WTC11 (cell line): Measurements from ENCODE around the gene SORCS1.

Experiments used
- FOXJ3 ChIP-seq: sonication (generic); formaldehyde crosslinking; IDR thresholded peaks from 2 replicates; pipeline ENCODE4 v1.9.0; 2021; ENCODE audit warnings: missing genetic modification reagents, mild to moderate bottlenecking, borderline replicate concordance
- MXD4 ChIP-seq: fragments of 250-450 bp; sonication (Bioruptor Pico); IDR thresholded peaks from 2 replicates; pipeline ENCODE4 v1.8.0; 2021; ENCODE audit warnings: mild to moderate bottlenecking, moderate library complexity, borderline replicate concordance
- NFYB ChIP-seq: sonication (generic); formaldehyde crosslinking; conservative IDR thresholded peaks from 2 replicates; pipeline ENCODE4 v1.8.0; 2022; ENCODE audit warnings: low read depth, missing genetic modification reagents
- TCF7 ChIP-seq: sonication (generic); formaldehyde crosslinking; IDR thresholded peaks from 2 replicates; pipeline ENCODE4 v1.8.0; 2022; ENCODE audit warnings: mild to moderate bottlenecking, low read depth, missing genetic modification reagents, moderate library complexity
- TF ChIP-seq, protein P1 (sequence below): fragments of 200-600 bp; IDR thresholded peaks from 2 replicates; pipeline ENCODE4 v1.8.0; 2022; ENCODE audit warnings: antibody characterized with exemption

DNA sequence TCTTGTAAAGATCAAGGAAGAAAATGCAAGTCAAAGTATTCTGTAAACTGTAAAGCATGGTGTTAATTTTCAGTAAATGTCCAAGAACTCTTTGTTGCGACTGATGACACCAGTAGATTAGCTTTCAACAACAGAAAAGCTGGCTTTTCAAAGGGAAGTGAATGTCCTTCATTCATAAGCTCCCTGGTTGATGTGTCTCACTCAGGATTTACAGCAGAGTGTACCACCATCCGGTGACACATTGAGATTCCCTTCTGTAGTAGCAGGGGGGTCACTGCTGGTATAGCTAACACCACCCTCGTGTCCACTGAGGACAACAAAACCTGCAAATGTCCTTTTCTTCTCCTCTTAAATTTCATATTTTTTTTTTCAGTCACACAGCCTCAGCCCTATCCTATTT lies 253.4 kb downstream of the SORCS1 start:
- TF ChIP-seq TCF7 (CRISPR knock-in tag) = no peak
- TF ChIP-seq MXD4 (CRISPR knock-in tag) = no peak
- TF ChIP-seq, protein P1, sequence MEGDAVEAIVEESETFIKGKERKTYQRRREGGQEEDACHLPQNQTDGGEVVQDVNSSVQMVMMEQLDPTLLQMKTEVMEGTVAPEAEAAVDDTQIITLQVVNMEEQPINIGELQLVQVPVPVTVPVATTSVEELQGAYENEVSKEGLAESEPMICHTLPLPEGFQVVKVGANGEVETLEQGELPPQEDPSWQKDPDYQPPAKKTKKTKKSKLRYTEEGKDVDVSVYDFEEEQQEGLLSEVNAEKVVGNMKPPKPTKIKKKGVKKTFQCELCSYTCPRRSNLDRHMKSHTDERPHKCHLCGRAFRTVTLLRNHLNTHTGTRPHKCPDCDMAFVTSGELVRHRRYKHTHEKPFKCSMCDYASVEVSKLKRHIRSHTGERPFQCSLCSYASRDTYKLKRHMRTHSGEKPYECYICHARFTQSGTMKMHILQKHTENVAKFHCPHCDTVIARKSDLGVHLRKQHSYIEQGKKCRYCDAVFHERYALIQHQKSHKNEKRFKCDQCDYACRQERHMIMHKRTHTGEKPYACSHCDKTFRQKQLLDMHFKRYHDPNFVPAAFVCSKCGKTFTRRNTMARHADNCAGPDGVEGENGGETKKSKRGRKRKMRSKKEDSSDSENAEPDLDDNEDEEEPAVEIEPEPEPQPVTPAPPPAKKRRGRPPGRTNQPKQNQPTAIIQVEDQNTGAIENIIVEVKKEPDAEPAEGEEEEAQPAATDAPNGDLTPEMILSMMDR = no peak
- no peak for TF ChIP-seq FOXJ3
- no peak for TF ChIP-seq NFYB (CRISPR knock-in tag)
